GM18873 (cell line): ENCODE results near the gene BOD1L2.

ENCODE experiments used
- ATAC-seq: cut with Tn5 transposase; IDR thresholded peaks from one replicate; pipeline ENCODE4 v1.9.1; 2021; ENCODE audit warnings: mild to moderate bottlenecking, moderate library complexity, moderate number of reproducible peaks; ENCODE audit not compliant: unreplicated experiment, low FRiP score

The BOD1L2 gene

DNA sequence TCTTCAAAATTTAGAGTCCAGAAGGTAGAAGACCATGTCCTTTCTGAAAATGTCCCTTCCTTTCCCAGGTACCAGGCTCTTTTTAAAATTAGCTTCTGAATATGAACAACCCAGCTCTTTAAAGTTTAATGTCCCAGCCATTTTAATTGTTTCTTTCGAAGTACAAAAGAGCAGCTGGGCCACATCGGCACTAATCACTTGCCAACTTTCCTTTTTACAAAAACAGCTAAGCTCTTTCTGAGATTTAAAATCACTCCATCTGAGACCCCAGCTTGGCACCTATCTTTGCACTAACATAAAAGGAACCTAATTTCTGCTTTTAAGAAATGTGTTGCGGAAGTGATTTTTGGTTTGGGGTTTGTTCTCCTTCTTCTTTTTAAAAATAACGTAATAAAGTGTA lies 2.6 kb downstream of the BOD1L2 start:
- no peak for ATAC-seq

GRCh38 chr18:57150081-57150480 lies 3.2 kb downstream of the BOD1L2 start:
- no peak for ATAC-seq

DNA sequence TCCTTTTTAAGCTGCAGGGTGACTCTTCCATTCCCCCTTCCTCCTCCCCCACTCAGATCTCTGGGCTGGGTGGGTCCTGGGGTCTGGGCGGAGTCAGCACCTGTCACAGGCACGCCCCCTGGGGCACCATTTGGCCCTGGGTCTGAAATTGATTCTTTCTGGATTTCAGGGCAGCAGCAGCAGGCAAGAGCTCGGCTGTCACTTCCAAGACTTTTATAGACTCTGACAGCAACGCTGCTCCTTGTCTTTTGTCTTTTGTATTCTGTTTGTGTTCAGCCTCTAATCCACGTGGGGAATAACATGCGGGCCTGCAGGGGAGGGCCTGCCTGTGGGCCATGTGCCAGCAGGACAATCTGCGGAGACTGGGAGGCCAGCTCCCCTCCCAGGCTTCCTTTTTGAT lies 3.9 kb downstream of the BOD1L2 start:
- ATAC-seq: no peak

GRCh38 chr18:57154191-57154830 lies 7.4 kb downstream of the BOD1L2 start:
- ATAC-seq: no peak

DNA sequence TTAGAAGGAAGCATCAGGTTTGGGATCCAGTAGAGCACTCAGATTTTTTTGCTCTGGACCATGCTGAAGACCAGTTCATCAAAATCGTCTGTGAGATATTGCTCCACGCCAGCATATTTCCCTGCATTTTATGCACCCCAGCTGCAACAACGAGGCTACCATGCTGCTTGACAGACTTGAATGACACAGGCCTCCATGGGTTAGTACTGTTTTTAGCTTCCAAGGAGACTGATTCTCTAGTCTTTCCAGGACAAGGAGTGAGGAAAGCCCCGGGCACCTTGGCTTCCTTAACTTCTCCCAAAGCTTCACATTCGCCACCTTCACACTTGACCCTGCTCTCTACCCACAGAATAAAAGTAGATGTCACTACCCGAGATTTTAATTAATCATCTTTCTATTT lies 17.5 kb downstream of the BOD1L2 start:
- ATAC-seq: no peak

DNA sequence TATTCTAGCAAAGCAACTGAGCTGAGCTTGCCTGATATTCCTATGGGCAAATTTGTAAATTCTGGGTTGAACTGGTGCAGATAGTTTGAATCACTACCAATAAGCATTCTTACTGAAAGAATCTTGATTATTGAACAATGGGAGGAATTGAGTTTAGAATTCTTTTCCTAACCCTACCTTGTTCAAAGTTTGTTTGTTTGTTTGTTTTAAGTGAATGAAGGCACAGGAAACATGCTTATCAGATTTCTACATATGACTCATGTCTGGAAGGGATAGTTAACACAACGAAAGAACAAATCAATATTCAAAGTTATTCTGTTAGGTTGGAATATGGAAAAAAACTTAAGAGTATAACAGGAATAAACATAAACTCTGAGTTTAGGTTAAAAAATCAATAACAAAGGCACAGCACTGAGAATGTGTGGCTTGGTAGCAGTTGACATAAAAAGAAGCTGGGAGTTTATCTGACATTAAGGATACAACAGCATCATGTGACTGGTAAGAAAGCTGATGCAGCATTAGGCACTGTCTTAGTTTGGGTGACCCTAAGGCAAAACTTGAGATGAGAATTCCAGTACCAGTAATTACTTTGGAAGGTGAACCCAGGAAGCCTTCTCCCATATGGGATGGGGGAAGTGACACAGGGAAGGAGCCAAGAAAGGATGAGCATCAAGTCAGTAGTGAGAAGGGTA lies 20.9 kb downstream of the BOD1L2 start:
- no peak for ATAC-seq

DNA sequence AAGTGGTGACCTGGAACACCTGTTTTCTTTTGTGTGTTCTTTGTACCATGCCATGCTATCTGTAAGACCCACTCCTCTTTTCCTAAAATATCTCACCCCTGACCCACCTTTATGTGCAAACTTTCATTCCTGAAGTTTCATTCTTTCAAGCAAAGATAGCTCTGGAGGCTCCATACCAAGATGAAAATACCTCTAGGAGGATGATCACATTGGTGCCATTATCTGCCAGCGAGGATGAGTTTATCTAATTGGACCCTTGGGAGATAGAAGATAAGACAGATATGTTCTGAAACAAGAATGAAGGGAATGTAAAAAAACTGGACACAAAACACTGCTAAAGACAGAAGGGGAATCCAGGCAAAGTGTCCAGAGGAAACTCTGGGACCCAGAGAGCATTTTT lies 24.1 kb downstream of the BOD1L2 start:
- ATAC-seq: no peak

- no peak for ATAC-seq
These were observed 28.6 kb downstream of the BOD1L2 start for GRCh38 chr18:57175532-57175931.

GRCh38 chr18:57185434-57185833 lies 38.5 kb downstream of the BOD1L2 start:
- no peak for ATAC-seq

DNA sequence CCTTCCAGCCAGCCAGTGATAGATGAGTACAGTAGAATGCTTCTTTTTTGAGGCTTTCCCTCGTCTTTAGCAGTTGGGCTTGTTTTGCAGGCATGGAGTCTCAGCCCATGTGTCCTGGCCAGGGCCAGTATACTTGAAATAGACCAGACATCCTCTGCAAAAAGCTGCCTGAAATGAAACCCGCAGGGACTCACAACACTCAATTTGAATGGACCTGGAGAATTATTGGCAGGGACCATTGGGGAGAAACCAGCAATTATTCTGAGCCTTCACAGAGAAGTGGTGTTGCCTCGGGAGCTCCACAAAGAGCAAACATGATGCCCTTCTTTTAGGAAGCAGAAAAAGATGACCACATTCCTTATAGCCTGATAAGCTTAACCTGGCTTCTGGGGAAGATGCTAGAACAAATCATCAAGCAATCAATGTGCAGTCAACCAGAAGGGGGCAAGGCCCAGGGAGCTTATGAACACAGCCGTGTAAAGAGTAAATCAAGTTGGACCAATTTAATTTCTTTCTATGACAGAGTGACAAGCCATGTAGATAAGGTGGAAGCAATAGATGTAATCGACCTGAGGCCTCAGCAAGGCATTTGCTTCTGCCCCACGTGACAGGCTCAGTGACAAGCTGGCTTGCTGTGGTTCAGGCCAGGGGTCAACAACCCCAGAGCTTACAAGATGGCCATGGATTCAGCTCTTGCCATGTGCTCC lies 42.1 kb downstream of the BOD1L2 start:
- no peak for ATAC-seq

- ATAC-seq: no peak
These were observed 43.1 kb downstream of the BOD1L2 start for GRCh38 chr18:57190026-57190425.

DNA sequence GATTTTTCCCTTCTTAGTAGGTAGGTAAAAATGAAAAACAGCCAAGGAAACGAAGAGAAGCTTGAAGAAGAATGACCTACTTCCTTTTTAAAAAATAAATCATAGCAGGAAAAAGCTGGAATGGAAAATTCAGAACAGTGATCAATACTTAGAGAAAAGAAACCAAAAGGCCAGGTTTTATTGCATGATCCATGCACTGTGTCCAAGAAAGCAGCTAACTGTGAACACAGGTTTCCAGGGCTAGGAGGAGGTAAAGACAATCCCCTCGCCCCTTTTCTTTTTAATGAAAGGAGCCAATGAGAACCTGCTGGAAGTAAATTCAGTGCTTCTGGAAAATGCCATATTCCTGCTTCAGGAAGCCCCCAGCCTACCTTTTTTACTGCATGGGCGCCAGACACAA lies 47.2 kb downstream of the BOD1L2 start:
- ATAC-seq: no peak

GRCh38 chr18:57194622-57195021 lies 47.7 kb downstream of the BOD1L2 start:
- ATAC-seq: no peak

- no peak for ATAC-seq
These were observed 48.5 kb downstream of the BOD1L2 start for GRCh38 chr18:57195341-57195740.

GRCh38 chr18:57197261-57197660 lies 50.4 kb downstream of the BOD1L2 start:
- ATAC-seq: no peak

DNA sequence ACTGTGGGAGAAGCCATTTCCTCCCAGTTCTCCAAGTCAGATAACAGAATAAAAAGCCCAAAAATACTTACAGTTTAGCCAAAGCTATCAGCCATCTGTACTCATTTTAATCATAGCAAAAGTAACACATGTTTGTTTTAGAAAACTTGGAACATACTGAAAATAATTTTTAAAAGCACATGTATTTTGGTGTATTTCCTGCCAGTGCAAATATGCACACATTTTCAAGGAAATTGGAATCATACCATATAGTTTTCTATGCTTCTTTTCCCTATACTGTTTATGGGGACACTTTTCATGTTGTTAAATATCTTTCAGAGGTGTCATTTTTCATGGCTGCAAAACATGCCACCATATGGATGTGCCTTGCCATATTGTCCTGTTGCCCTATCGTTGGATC lies 51.2 kb downstream of the BOD1L2 start:
- no peak for ATAC-seq
